Purkinje cell (primary cell): ENCODE data around the gene OR14C36. TPM values are rescaled to one million over a fixed set of nuclear protein-coding genes. Genes with fewer than 3 reads are reported as not detected.

Source experiments
- polyA plus RNA-seq: library from polyadenylated mRNA; unstranded; fragments of >200 nt; fragmentation: Nextera tagmentation; gene quantifications from 2 replicates; pipeline ENCODE4 v1.2.1, GENCODE V29; 2014

OR14C36 gene, protein sequence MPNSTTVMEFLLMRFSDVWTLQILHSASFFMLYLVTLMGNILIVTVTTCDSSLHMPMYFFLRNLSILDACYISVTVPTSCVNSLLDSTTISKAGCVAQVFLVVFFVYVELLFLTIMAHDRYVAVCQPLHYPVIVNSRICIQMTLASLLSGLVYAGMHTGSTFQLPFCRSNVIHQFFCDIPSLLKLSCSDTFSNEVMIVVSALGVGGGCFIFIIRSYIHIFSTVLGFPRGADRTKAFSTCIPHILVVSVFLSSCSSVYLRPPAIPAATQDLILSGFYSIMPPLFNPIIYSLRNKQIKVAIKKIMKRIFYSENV
- not detected in 2 replicates for polyA plus RNA-seq

DNA sequence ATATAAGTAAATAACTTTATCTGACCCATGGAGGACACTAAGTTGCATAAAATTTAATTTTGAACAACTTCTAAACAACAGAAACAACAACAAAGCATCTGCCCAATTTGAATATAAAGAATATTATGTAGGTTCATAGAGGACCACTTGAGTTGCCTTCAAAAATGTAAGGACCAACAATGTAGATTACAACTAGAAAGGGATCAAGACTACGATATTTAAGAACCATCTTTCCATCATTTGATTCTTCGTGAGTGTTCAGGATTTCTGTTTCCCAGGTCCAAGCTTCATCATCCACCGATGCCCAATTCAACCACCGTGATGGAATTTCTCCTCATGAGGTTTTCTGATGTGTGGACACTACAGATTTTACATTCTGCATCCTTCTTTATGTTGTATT is at the start of gene OR14C36:
OR14C36 (plus strand) TSS at position 301 of the 400 bp plus-strand sequence; CDS start at position 301, 0 bp downstream.

DNA sequence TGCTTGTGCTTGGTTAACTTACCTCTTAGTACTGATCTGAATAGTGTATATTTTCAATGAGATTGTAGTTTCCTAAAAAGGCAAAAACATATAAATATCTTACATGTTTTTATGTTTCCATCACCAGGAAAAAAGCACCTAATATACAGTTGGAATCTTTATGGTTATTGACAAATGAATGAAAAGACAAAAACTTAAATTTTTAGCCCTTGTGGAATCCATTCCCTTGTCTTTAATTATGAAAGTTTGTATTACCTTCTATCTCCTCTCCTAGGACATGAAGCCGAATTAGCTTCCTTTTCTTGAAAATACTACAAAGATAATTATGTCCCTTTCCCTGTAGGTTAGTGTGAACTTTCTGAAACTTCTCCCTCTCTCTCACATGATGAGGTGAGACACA is 45.3 kb upstream of the OR14C36 start, which contains the start of gene OR2T12:
OR2T12 (minus strand) TSS at position 101 of the 400 bp plus-strand sequence. CDS start 7,846 bp downstream, outside the sequence.

DNA sequence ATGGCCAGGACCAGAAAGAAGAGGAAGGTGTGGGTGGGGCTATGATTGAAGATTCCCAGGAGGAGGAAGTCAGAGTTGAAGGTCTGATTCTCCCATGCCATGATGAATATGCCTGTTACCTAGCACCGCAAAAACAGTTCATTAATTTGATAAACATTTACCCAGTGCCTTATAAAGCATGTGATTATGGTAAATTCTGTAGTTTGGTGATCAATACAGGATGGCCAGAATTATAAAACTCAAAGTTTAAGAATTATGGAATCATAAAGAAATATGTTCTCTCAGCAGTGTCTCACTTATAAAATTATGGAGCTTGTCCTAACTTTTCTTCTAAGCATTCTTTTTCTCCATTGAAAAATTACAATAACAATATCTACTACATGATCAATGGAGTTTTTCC is 24.1 kb upstream of the OR14C36 start, which contains the start of gene OR2M7:
OR2M7 (minus strand) TSS at position 101 of the 400 bp plus-strand sequence; CDS start at position 101, 0 bp downstream.

DNA sequence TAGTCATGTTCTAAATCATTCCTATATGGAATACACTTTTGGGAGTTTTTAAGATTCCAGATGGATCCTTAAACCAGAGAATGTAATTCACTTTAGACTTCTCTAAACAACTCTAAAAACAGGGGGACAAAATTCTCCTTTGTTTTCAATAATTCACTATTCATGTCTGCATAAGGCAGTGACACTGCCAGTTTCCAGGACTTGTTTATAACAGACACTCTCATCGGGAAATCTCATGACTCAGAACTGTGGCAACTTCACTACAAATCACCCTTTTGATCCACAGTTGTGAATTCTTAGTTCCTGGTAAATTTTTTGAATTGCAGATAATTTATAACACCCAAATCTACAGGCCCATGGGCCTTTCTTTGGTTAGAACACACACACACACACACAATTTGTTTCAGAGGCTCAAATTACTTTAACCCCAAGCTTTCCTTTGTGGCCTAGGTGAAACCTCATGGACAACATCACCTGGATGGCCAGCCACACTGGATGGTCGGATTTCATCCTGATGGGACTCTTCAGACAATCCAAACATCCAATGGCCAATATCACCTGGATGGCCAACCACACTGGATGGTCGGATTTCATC is 12.6 kb downstream of the OR14C36 start, which contains the start of gene OR2T4:
OR2T4 (plus strand) TSS at position 545 of the 595 bp plus-strand sequence; CDS start at position 545, 0 bp downstream.

DNA sequence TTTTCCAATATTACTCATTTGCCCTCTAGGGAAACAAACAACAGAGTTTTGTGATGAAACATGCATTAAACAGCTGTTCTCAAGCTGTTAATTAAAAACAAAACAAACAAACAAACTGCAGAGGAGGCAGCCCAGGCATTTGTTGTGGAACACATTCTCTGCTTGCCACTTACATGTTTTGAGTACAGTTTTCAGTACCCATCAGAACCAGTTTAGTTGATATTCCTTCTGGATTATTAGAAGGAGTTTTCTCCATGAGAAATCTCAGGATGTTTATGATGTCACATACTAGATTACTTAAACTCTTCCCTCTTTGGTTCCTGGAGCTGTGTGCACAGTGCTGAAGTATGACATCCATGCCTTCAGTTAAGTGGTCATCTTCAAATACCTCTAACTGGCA is 26.9 kb downstream of the OR14C36 start, which contains the start of gene OR2T6:
OR2T6 (plus strand) TSS at position 301 of the 400 bp plus-strand sequence. CDS start 11,863 bp downstream, outside the sequence.

Other genes with a start within 250 kb of the OR14C36 start
- gene OR2M5, start 203.6 kb upstream of the OR14C36 start, polyA plus RNA-seq = not detected in 2 replicates
- gene OR2M2, start 174.0 kb upstream of the OR14C36 start, polyA plus RNA-seq = not detected in 2 replicates
- gene OR2M3, start 151.5 kb upstream of the OR14C36 start, polyA plus RNA-seq = not detected in 2 replicates
- not detected in 2 replicates for gene OR2M4, start 117.4 kb upstream of the OR14C36 start, polyA plus RNA-seq
- not detected in 2 replicates for gene OR2T33, start 70.8 kb upstream of the OR14C36 start, polyA plus RNA-seq
- not detected in 2 replicates for gene OR2T12, start 45.4 kb upstream of the OR14C36 start, polyA plus RNA-seq
- gene OR2M7, start 24.2 kb upstream of the OR14C36 start, polyA plus RNA-seq = not detected in 2 replicates
- gene OR2T4, start 12.9 kb downstream of the OR14C36 start, polyA plus RNA-seq = not detected in 2 replicates
- not detected in 2 replicates for gene OR2T6, start 27.0 kb downstream of the OR14C36 start, polyA plus RNA-seq
- gene OR2T1, start 54.3 kb downstream of the OR14C36 start, polyA plus RNA-seq = not detected in 2 replicates
- gene OR2T2, start 96.9 kb downstream of the OR14C36 start, polyA plus RNA-seq = not detected in 2 replicates
- not detected in 2 replicates for gene OR2T3, start 124.6 kb downstream of the OR14C36 start, polyA plus RNA-seq
- gene OR2T5, start 139.8 kb downstream of the OR14C36 start, polyA plus RNA-seq = not detected in 2 replicates
- gene OR2G6, start 159.3 kb downstream of the OR14C36 start, polyA plus RNA-seq = not detected in 2 replicates
- not detected in 2 replicates for gene OR2T29, start 214.0 kb downstream of the OR14C36 start, polyA plus RNA-seq
- gene OR2T34, start 226.0 kb downstream of the OR14C36 start, polyA plus RNA-seq = not detected in 2 replicates
- not detected in 2 replicates for gene OR2T10, start 248.9 kb downstream of the OR14C36 start, polyA plus RNA-seq